Measurements from ENCODE around the gene TICAM2.

The TICAM2 gene

GRCh38 chr5:115530426-115530825 lies 71.9 kb downstream of the TICAM2 start:
- DNase-seq = no peak

Measured in fibroblast of skin of right quadriceps (primary cell).